Prostate gland (tissue), 2 donors: Measurements from ENCODE around the gene CYTH1.
A peak's percentile ranks its signal among the peaks of the same experiment; 100 is the strongest.

Source experiments
- CTCF ChIP-seq, 4 experiments: fragments of 200-600 bp in 2 of 4; fragments of 450-650 bp in 2 of 4; sonication (generic) in 2 of 4; IDR thresholded peaks; 1 replicate in 3 of 4; 2 replicates in 1 of 4; pipeline ENCODE4 v1.5.1; 2016 to 2019; ENCODE audit warnings: antibody characterized with exemption in 4 of 4, mild to moderate bottlenecking in 2 of 4, moderate library complexity in 2 of 4
- POLR2A ChIP-seq: fragments of 450-650 bp; IDR thresholded peaks from one replicate; pipeline ENCODE4 v1.6.1; 2016; ENCODE audit warnings: antibody characterized with exemption, mild to moderate bottlenecking
- POLR2AphosphoS5 ChIP-seq: sonication (generic); formaldehyde crosslinking; IDR thresholded peaks from one replicate; pipeline ENCODE4 v1.6.1; 2017; ENCODE audit warnings: antibody characterized with exemption

GRCh38 chr17:78798695-78799559 lies 16.9 kb upstream of the CYTH1 start:
- peak in 3 of 4 experiments; percentile 44 to 62 (median 60) for TF ChIP-seq CTCF (IDR thresholded peaks at IDR 0.05)
- no peak for TF ChIP-seq POLR2AphosphoS5
- no peak for TF ChIP-seq POLR2A
